ENCODE data around the gene BCKDK.

- no peak for TF ChIP-seq CTCF (IDR thresholded peaks at IDR 0.05; ENCODE audit: insufficient read depth, low read depth, low read length)
- no peak for TF ChIP-seq EZH2 (IDR thresholded peaks at IDR 0.05; ENCODE audit: insufficient read depth, low read length)
Measured at GRCh38 chr16:31136287-31136662, 28.1 kb downstream of the BCKDK start.

Data from astrocyte (in vitro differentiated cells and primary cell).